GM21529 (cell line): ENCODE data around the gene KIF19.
"Not testable (repeated sequence)": the region's sequence is repeated elsewhere in the genome, so short reads cannot be mapped to it uniquely, and the experiment has no call there.

ENCODE experiments used
- ATAC-seq: cut with Tn5 transposase; IDR thresholded peaks from one replicate; pipeline ENCODE4 v1.9.1; 2021; ENCODE audit not compliant: unreplicated experiment

KIF19 gene

GRCh38 chr17:74325743-74326379 lies at the start of gene KIF19:
KIF19 (plus strand) TSS chr17:74326226; CDS start chr17:74326350, 124 bp downstream.
- peak; percentile 47 for ATAC-seq

- ATAC-seq: no peak
These were observed 49.5 kb upstream of the KIF19 start for GRCh38 chr17:74276541-74277009.

GRCh38 chr17:74277935-74278334 lies 48.1 kb upstream of the KIF19 start:
- no peak for ATAC-seq

- ATAC-seq: not testable (repeated sequence)
These were observed 46.4 kb upstream of the KIF19 start for GRCh38 chr17:74279617-74280016.

GRCh38 chr17:74280093-74280513 lies 45.9 kb upstream of the KIF19 start:
- ATAC-seq: peak; percentile 64

GRCh38 chr17:74281799-74282198 lies 44.2 kb upstream of the KIF19 start:
- ATAC-seq: no peak

- ATAC-seq: not testable (repeated sequence)
These were observed 43.8 kb upstream of the KIF19 start for GRCh38 chr17:74282274-74282586.

GRCh38 chr17:74282587-74283370 lies 43.2 kb upstream of the KIF19 start:
- no peak for ATAC-seq

- no peak for ATAC-seq
These were observed 42.7 kb upstream of the KIF19 start for GRCh38 chr17:74283371-74283673.

GRCh38 chr17:74287031-74287602 lies 38.9 kb upstream of the KIF19 start:
- ATAC-seq: no peak

GRCh38 chr17:74288785-74289184 lies 37.2 kb upstream of the KIF19 start:
- ATAC-seq: no peak

GRCh38 chr17:74289688-74290087 lies 36.3 kb upstream of the KIF19 start:
- no peak for ATAC-seq

- no peak for ATAC-seq
These were observed 35.7 kb upstream of the KIF19 start for GRCh38 chr17:74290340-74290739.

GRCh38 chr17:74292495-74292894 lies 33.5 kb upstream of the KIF19 start:
- no peak for ATAC-seq

GRCh38 chr17:74295625-74296547 lies 30.1 kb upstream of the KIF19 start:
- ATAC-seq: no peak

- no peak for ATAC-seq
These were observed 29.5 kb upstream of the KIF19 start for GRCh38 chr17:74296548-74296936.

GRCh38 chr17:74297941-74298340 lies 28.1 kb upstream of the KIF19 start:
- ATAC-seq: no peak

- ATAC-seq: no peak
These were observed 27.2 kb upstream of the KIF19 start for GRCh38 chr17:74298778-74299177.

GRCh38 chr17:74299226-74300009 lies 26.6 kb upstream of the KIF19 start:
- no peak for ATAC-seq

GRCh38 chr17:74303305-74303704 lies 22.7 kb upstream of the KIF19 start:
- no peak for ATAC-seq

- no peak for ATAC-seq
These were observed 21.8 kb upstream of the KIF19 start for GRCh38 chr17:74304184-74304583.
